HCT116 (cell line): ENCODE results near the gene LCNL1. TPM values are rescaled to one million over a fixed set of nuclear protein-coding genes. Genes with fewer than 3 reads are reported as not detected.

ENCODE experiments used
- ATAC-seq: fragments of 200-7000 bp; cut with Tn5 transposase; 2 replicates; pipeline ENCODE4 v1.9.1; 2020; ENCODE audit warnings: mild to moderate bottlenecking, moderate library complexity
- BruUV-seq: library from RNA; stranded (reverse); fragments of 400-500 nt; replicated peaks from 2 replicates; lab custom pipeline; 2021; lab: Mats Ljungman, UMichigan
- CTCF ChIA-PET: fragments of 300-600 bp; sonication (Branson Sonifier 250); formaldehyde crosslinking; loops from one replicate; lab custom pipeline; 2021; ENCODE audit warnings: antibody characterized with exemption; lab: Charles Lee
- POLR2A ChIA-PET: fragments of 300-600, 350-600 bp; sonication (Branson Sonifier 250); formaldehyde crosslinking; loops from one replicate; lab custom pipeline; 2021; ENCODE audit warnings: antibody characterized with exemption; lab: Charles Lee
- RAD21 ChIA-PET, 2 experiments: fragments of 300-600 bp; sonication (Branson Sonifier 250); formaldehyde crosslinking; loops; one replicate each; lab custom pipeline; 2023; ENCODE audit warnings: low total read pairs in 2 of 2; ENCODE audit not compliant: uncharacterized antibody in 2 of 2, unreplicated experiment in 2 of 2, low non-redundant PET in 1 of 2; lab: Charles Lee
- DNase-seq: peaks from one replicate; pipeline ENCODE4 v3.0.0-alpha.2; 2010; ENCODE audit warnings: low read depth, low spot score
- H2AFZ ChIP-seq: fragments of 200-600 bp; shearing (Covaris generic), sonication (generic); 2 replicates; pipeline ENCODE4 v1.6.1; 2017; ENCODE audit warnings: low read depth, mixed run types, mixed read lengths, antibody characterized with exemption, low read length; ENCODE audit not compliant: poor library complexity, severe bottlenecking
- H3K27ac ChIP-seq: 2 replicates; pipeline ENCODE4 v1.5.1; 2012; ENCODE audit warnings: low read depth, low read length
- H3K27me3 ChIP-seq: fragments of 200-600 bp; sonication (generic); 2 replicates; pipeline ENCODE4 v1.6.1; 2016; ENCODE audit warnings: mixed run types, low read length, mixed read lengths; ENCODE audit not compliant: insufficient read depth
- H3K36me3 ChIP-seq, 2 experiments: fragments of 200-500 bp in 1 of 2; fragments of 200-600 bp in 1 of 2; sonication (Bioruptor generic) in 1 of 2; sonication (generic) in 1 of 2; 2 replicates each; pipeline versions ENCODE4 v1.5.1 to v1.6.1; 2014 to 2016; ENCODE audit warnings: low read length in 2 of 2, inconsistent platforms in 1 of 2, mixed read lengths in 1 of 2, mixed run types in 1 of 2; ENCODE audit not compliant: insufficient read depth in 2 of 2, control insufficient read depth in 1 of 2
- H3K4me1 ChIP-seq, 2 experiments: fragments of 200-600 bp in 1 of 2; sonication (generic) in 1 of 2; 2 replicates each; pipeline versions ENCODE4 v1.5.1 to v1.6.1; 2012 to 2017; ENCODE audit warnings: low read length in 2 of 2, inconsistent platforms in 1 of 2, mild to moderate bottlenecking in 1 of 2, mixed read lengths in 1 of 2, mixed run types in 1 of 2, moderate library complexity in 1 of 2; ENCODE audit not compliant: insufficient read depth in 2 of 2, control insufficient read depth in 1 of 2
- H3K4me2 ChIP-seq: fragments of 200-600 bp; sonication (generic); 2 replicates; pipeline ENCODE4 v1.6.1; 2017; ENCODE audit warnings: mixed run types, low read length, mixed read lengths
- H3K4me3 ChIP-seq, 2 experiments: fragments of 200-600 bp in 1 of 2; sonication (generic) in 1 of 2; replicated peaks in 1 of 2; 2 replicates each; pipeline ENCODE4 v1.5.1; 2011 to 2016; ENCODE audit warnings: low read length in 2 of 2, control low read depth in 1 of 2, low read depth in 1 of 2, mild to moderate bottlenecking in 1 of 2, mixed read lengths in 1 of 2, mixed run types in 1 of 2
- H3K79me2 ChIP-seq: fragments of 200-600 bp; sonication (generic); 2 replicates; pipeline ENCODE4 v1.6.1; 2017; ENCODE audit warnings: mild to moderate bottlenecking, mixed run types, low read length, moderate library complexity, mixed read lengths; ENCODE audit not compliant: insufficient read depth
- H3K9ac ChIP-seq: fragments of 200-600 bp; sonication (generic); 2 replicates; pipeline ENCODE4 v1.6.1; 2016; ENCODE audit warnings: low read length, mixed read lengths
- H3K9me2 ChIP-seq: fragments of 200-600 bp; sonication (generic), shearing (Covaris generic); 2 replicates; pipeline ENCODE4 v1.6.1; 2017; ENCODE audit warnings: mixed run types, mild to moderate bottlenecking, moderate library complexity; ENCODE audit not compliant: insufficient read depth
- H3K9me3 ChIP-seq, 2 experiments: fragments of 200-500 bp in 1 of 2; fragments of 200-600 bp in 1 of 2; sonication (Bioruptor generic) in 1 of 2; sonication (generic) in 1 of 2; 2 replicates each; pipeline ENCODE4 v1.6.1; 2014 to 2017; ENCODE audit warnings: low read length in 2 of 2, mixed read lengths in 2 of 2, inconsistent platforms in 1 of 2, low read depth in 1 of 2, mild to moderate bottlenecking in 1 of 2, mixed run types in 1 of 2, moderate library complexity in 1 of 2; ENCODE audit not compliant: control insufficient read depth in 1 of 2, insufficient read depth in 1 of 2
- H4K20me1 ChIP-seq: fragments of 200-600 bp; sonication (generic), shearing (Covaris generic); 2 replicates; pipeline ENCODE4 v1.6.1; 2017; ENCODE audit warnings: mixed run types, mild to moderate bottlenecking, moderate library complexity; ENCODE audit not compliant: insufficient read depth
- ATF3 ChIP-seq: IDR thresholded peaks from 2 replicates; pipeline ENCODE4 v1.6.1; 2012
- CEBPB ChIP-seq: IDR thresholded peaks from 2 replicates; pipeline ENCODE4 v1.6.1; 2012; ENCODE audit warnings: low read depth
- EZH2 ChIP-seq: fragments of 200-600 bp; sonication (generic); IDR thresholded peaks from 2 replicates; pipeline ENCODE4 v1.6.1; 2017; ENCODE audit warnings: antibody characterized with exemption, mixed run types
- EZH2phosphoT487 ChIP-seq: fragments of 200-600 bp; IDR thresholded peaks from 2 replicates; pipeline ENCODE4 v1.6.1; 2018; ENCODE audit warnings: antibody characterized with exemption, borderline replicate concordance
- JUND ChIP-seq: IDR thresholded peaks from 2 replicates; pipeline ENCODE4 v1.6.1; 2012
- POLR2A ChIP-seq: IDR thresholded peaks from 2 replicates; pipeline ENCODE4 v1.7.0; 2011; ENCODE audit warnings: borderline replicate concordance; ENCODE audit not compliant: insufficient read depth, insufficient read length; ENCODE audit errors: extremely low read depth
- POLR2AphosphoS5 ChIP-seq: IDR thresholded peaks from 2 replicates; pipeline ENCODE4 v1.6.1; 2011; ENCODE audit warnings: mild to moderate bottlenecking, low read depth, low read length, moderate library complexity
- RAD21 ChIP-seq: IDR thresholded peaks from 2 replicates; pipeline ENCODE4 v1.6.1; 2012; ENCODE audit warnings: low read depth, mild to moderate bottlenecking
- REST ChIP-seq: IDR thresholded peaks from 2 replicates; pipeline ENCODE4 v1.6.1; 2012; ENCODE audit warnings: low read depth
- SIN3A ChIP-seq: IDR thresholded peaks from 2 replicates; pipeline ENCODE4 v1.6.1; 2012; ENCODE audit warnings: low read depth
- SP1 ChIP-seq: IDR thresholded peaks from 2 replicates; pipeline ENCODE4 v1.6.1; 2012; ENCODE audit warnings: low read depth
- SRF ChIP-seq: IDR thresholded peaks from 2 replicates; pipeline ENCODE4 v1.6.1; 2012; ENCODE audit warnings: low read depth
- ZBTB33 ChIP-seq: IDR thresholded peaks from 2 replicates; pipeline ENCODE4 v1.6.1; 2011; ENCODE audit warnings: mild to moderate bottlenecking, low read length, moderate library complexity; ENCODE audit not compliant: insufficient replicate concordance; ENCODE audit errors: extremely low read depth
- ZFX ChIP-seq: fragments of 450-650 bp; IDR thresholded peaks from 2 replicates; pipeline ENCODE4 v1.6.1; 2017
- ZNF274 ChIP-seq: fragments of 200-500 bp; sonication (Bioruptor generic); IDR thresholded peaks from 2 replicates; pipeline ENCODE4 v1.6.1; 2014; ENCODE audit warnings: mild to moderate bottlenecking, low read depth, low read length, inconsistent platforms
- intact Hi-C: fragments of 100-400 bp; cut with micrococcal nuclease; formaldehyde crosslinking; loops from 2 replicates; pipeline ENCODE4 v1.10.0; 2022
- total RNA-seq: library from RNA; stranded (reverse); gene quantifications from one replicate; pipeline ENCODE4 v1.2.1, GENCODE V29; 2021; ENCODE audit not compliant: unreplicated experiment

LCNL1 gene
- total RNA-seq, 1 experiment from 2014 or later, result 0.44 TPM

GRCh38 chr9:136982232-136983051, at the start of gene LCNL1 (continued):
- no peak for TF ChIP-seq REST

- Histone ChIP-seq H3K36me3 (0 out of 4 replicates have a peak, but pooled peaks cover 0 to 4% of the 10 kb centered on the region in 2 experiments), H3K4me2 (no peak overlapping the region), H3K27ac (no peak overlapping the region), H2AFZ (no peak overlapping the region), H3K27me3 (no peaks in the 10 kb centered on the region), H3K9ac (no peak overlapping the region), H3K9me3 (no peaks in the 10 kb centered on the region), H3K79me2 (no peaks in the 10 kb centered on the region), H4K20me1 (no peaks in the 10 kb centered on the region), H3K4me1 (no peaks in the 10 kb centered on the region), H3K4me3 (no peak overlapping the region), H3K9me2 (no peaks in the 10 kb centered on the region)
- ATAC-seq (no peak), DNase-seq (no peak)
- intact Hi-C loops, result no loop called here
- CTCF ChIA-PET, result no interaction called here
- no peak for TF ChIP-seq EZH2phosphoT487
- no peak for TF ChIP-seq ZNF274
- no peak for TF ChIP-seq RAD21
- TF ChIP-seq SRF, result no peak
- no peak for TF ChIP-seq REST
- TF ChIP-seq SP1, result no peak
- TF ChIP-seq CEBPB, result no peak
- TF ChIP-seq ZFX, result no peak
- no peak for TF ChIP-seq SIN3A
- TF ChIP-seq POLR2A, result no peak
- no peak for TF ChIP-seq POLR2AphosphoS5
- TF ChIP-seq EZH2, result no peak
- no peak for TF ChIP-seq ATF3
- no peak for TF ChIP-seq ZBTB33
- TF ChIP-seq JUND, result no peak
- no TSS peak for BruUV-seq
- POLR2A ChIA-PET, result no interaction called here
- RAD21 ChIA-PET, result no interaction called here
These were observed 48.5 kb upstream of the LCNL1 start for GRCh38 chr9:136934277-136934676.
